Smooth muscle cell (in vitro differentiated cells): ENCODE results near the gene B3GNT7. TPM values are rescaled to one million over a fixed set of nuclear protein-coding genes. Genes with fewer than 3 reads are reported as not detected.

Source experiments
- DNase-seq: peaks from one replicate; lab custom pipeline; 2025; ENCODE audit not compliant: unreplicated experiment; lab: John Stamatoyannopoulos, UW
- H2AFZ ChIP-seq: fragments of 200-600 bp; sonication (generic); 2 replicates; pipeline ENCODE4 v1.6.0; 2016; ENCODE audit warnings: antibody characterized with exemption, low read depth, mild to moderate bottlenecking
- H3F3A ChIP-seq: fragments of 200-600 bp; sonication (generic); 2 replicates; pipeline ENCODE4 v1.6.0; 2017; ENCODE audit warnings: antibody characterized with exemption, low read depth
- H3K27ac ChIP-seq: fragments of 200-600 bp; sonication (generic); 2 replicates; pipeline ENCODE4 v1.5.1; 2016; ENCODE audit warnings: low read depth, mild to moderate bottlenecking
- H3K27me3 ChIP-seq: fragments of 200-600 bp; sonication (generic); 2 replicates; pipeline ENCODE4 v1.6.1; 2016; ENCODE audit warnings: low read depth, mild to moderate bottlenecking
- H3K36me3 ChIP-seq: fragments of 200-600 bp; sonication (generic); 2 replicates; pipeline ENCODE4 v1.5.1; 2016; ENCODE audit warnings: low read depth
- H3K4me1 ChIP-seq: fragments of 200-600 bp; sonication (generic); 2 replicates; pipeline ENCODE4 v1.5.1; 2016; ENCODE audit warnings: low read depth
- H3K4me2 ChIP-seq: fragments of 200-600 bp; sonication (generic); 2 replicates; pipeline ENCODE4 v1.6.0; 2016; ENCODE audit warnings: mild to moderate bottlenecking
- H3K4me3 ChIP-seq: fragments of 200-600 bp; sonication (generic); 2 replicates; pipeline ENCODE4 v1.5.1; 2016; ENCODE audit warnings: mild to moderate bottlenecking
- H3K79me2 ChIP-seq: fragments of 200-600 bp; sonication (generic); 2 replicates; pipeline ENCODE4 v1.6.0; 2016; ENCODE audit warnings: low read depth, mild to moderate bottlenecking
- H3K9ac ChIP-seq: fragments of 200-600 bp; sonication (generic); 2 replicates; pipeline ENCODE4 v1.6.0; 2016; ENCODE audit warnings: low read depth
- H3K9me3 ChIP-seq: fragments of 200-600 bp; sonication (generic); replicated peaks from 2 replicates; pipeline ENCODE4 v1.5.1; 2016; ENCODE audit warnings: low read depth
- H4K20me1 ChIP-seq: fragments of 200-600 bp; sonication (generic); 2 replicates; pipeline ENCODE4 v1.6.0; 2016; ENCODE audit warnings: low read depth
- WGBS: methylation state at CpG from one replicate; pipeline ENCODE4 v1.1.7; 2016; ENCODE audit warnings: low lambda C conversion rate; 5-methylcytosine and 5-hydroxymethylcytosine counted together
- polyA plus RNA-seq: library from polyadenylated mRNA; unstranded; fragments of >200 nt; fragmentation: Nextera tagmentation; extraction: Ambion mirVana; gene quantifications from 2 replicates; pipeline ENCODE4 v1.2.1, GENCODE V29; 2016
- total RNA-seq: library from RNA; depleted of rRNA; stranded (reverse); fragments of >200 nt; gene quantifications from 2 replicates; pipeline ENCODE4 v1.2.3, GENCODE V29; 2014
- TF ChIP-seq, protein P1 (sequence below): fragments of 200-600 bp; sonication (generic); IDR thresholded peaks from 2 replicates; pipeline ENCODE4 v1.5.1; 2017; ENCODE audit warnings: borderline replicate concordance, mild to moderate bottlenecking, antibody characterized with exemption; ENCODE audit not compliant: insufficient read depth, poor library complexity, severe bottlenecking

Gene B3GNT7
- total and polyA plus RNA-seq, 2 experiments from 2014 or later = 0.62 to 0.85 TPM

DNA sequence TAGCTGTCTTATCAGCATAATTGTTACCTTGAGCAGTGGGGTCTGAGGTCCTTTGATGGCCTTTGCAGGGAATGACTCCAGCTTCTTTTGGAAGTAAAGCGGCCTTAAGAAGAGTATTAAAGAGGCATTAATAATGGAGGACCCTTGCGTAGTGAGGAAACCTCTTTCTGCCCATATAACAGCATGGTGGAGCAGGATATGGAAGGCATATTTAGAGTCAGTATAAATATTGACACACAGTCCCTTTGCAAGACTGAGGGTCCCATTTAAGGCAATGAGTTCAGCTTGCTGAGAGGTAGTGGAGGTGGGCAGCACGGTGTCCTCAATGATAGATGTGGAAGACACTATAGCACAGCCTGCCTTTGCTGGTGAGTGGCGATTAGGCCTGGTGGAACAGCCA is 36.1 kb downstream of the B3GNT7 start:
- WGBS = 91% methylated on average over 4 of the region's 4 CpGs
- no peaks in the 10 kb centered on the region for H3K36me3 ChIP-seq
- TF ChIP-seq, protein P1, sequence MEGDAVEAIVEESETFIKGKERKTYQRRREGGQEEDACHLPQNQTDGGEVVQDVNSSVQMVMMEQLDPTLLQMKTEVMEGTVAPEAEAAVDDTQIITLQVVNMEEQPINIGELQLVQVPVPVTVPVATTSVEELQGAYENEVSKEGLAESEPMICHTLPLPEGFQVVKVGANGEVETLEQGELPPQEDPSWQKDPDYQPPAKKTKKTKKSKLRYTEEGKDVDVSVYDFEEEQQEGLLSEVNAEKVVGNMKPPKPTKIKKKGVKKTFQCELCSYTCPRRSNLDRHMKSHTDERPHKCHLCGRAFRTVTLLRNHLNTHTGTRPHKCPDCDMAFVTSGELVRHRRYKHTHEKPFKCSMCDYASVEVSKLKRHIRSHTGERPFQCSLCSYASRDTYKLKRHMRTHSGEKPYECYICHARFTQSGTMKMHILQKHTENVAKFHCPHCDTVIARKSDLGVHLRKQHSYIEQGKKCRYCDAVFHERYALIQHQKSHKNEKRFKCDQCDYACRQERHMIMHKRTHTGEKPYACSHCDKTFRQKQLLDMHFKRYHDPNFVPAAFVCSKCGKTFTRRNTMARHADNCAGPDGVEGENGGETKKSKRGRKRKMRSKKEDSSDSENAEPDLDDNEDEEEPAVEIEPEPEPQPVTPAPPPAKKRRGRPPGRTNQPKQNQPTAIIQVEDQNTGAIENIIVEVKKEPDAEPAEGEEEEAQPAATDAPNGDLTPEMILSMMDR = no peak

DNA sequence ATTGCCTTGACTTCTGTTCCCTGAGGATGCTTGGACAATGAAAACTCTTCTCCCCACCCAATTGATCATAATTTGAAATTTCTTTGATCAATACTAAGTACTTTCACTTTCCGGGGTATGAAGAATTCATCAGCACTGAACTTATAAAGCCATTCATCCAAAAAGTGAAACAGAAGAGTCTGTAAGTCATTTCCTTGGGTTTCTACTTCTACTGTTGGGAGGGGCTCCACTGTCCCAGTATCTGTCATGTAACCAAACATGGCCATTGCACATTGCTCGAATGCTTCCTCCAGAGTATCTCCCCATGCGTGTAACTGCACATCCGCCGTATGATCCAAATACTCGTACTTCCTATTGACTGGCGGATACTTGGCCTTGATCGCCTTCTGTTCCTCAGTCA is 38.5 kb downstream of the B3GNT7 start:
- DNase-seq = no peak
- Histone ChIP-seq H2AFZ (no peak overlapping the region), H3K4me2 (no peak overlapping the region), H3K4me1 (no peaks in the 10 kb centered on the region), H3K36me3 (no peaks in the 10 kb centered on the region), H3K27me3 (no peaks in the 10 kb centered on the region), H3K9ac (no peak overlapping the region), H3K4me3 (no peak overlapping the region), H4K20me1 (no peaks in the 10 kb centered on the region), H3F3A (no peaks in the 10 kb centered on the region), H3K9me3 (no peaks in the 10 kb centered on the region), H3K27ac (no peak overlapping the region), H3K79me2 (no peaks in the 10 kb centered on the region)
- WGBS = 96% methylated on average over 8 of the region's 8 CpGs
- TF ChIP-seq, protein P1 = no peak

More for the DNA sequence above, 36.1 kb downstream of the B3GNT7 start:
- no peak overlapping the region for H3K4me2 ChIP-seq
- no peak overlapping the region for H2AFZ ChIP-seq
- no peaks in the 10 kb centered on the region for H3K79me2 ChIP-seq
- no peak overlapping the region for H3K9ac ChIP-seq
- H3K4me3 ChIP-seq = no peak overlapping the region
- DNase-seq = no peak
- no peaks in the 10 kb centered on the region for H3K4me1 ChIP-seq
- no peaks in the 10 kb centered on the region for H3F3A ChIP-seq
- H3K27me3 ChIP-seq = no peaks in the 10 kb centered on the region
- H3K9me3 ChIP-seq = no peaks in the 10 kb centered on the region
- no peak overlapping the region for H3K27ac ChIP-seq
- H4K20me1 ChIP-seq = no peaks in the 10 kb centered on the region

DNA sequence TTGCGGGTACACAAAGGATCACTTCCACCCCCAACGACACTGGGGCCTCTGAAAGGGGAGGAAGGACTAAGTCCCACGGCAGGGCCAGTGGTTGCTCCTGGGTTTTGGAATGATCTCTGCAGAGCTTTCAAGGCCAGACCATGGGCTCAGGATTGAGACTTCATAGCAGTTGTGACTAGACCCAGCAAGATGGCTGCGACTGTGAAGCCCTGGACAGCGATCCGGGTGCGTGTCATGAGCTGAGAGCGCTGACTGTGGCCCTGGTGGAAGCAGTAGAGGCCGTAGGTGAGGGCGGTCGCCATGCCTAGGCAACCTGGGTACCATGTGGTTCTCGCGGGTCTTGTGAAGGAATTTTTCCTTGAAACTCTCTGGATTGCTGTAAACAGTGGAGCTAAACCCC is 41.4 kb downstream of the B3GNT7 start:
- H3K9ac ChIP-seq = no peak overlapping the region
- H3K79me2 ChIP-seq = no peaks in the 10 kb centered on the region
- TF ChIP-seq, protein P1 = no peak
- DNase-seq = no peak
- no peaks in the 10 kb centered on the region for H3K36me3 ChIP-seq
- WGBS = 97% methylated on average over 13 of the region's 13 CpGs
- no peak overlapping the region for H2AFZ ChIP-seq
- no peaks in the 10 kb centered on the region for H3K27me3 ChIP-seq
- no peak overlapping the region for H3K4me3 ChIP-seq
- no peaks in the 10 kb centered on the region for H3K9me3 ChIP-seq
- no peaks in the 10 kb centered on the region for H3F3A ChIP-seq
- no peak overlapping the region for H3K27ac ChIP-seq
- no peak overlapping the region for H3K4me2 ChIP-seq
- no peaks in the 10 kb centered on the region for H4K20me1 ChIP-seq
- H3K4me1 ChIP-seq = no peaks in the 10 kb centered on the region

DNA sequence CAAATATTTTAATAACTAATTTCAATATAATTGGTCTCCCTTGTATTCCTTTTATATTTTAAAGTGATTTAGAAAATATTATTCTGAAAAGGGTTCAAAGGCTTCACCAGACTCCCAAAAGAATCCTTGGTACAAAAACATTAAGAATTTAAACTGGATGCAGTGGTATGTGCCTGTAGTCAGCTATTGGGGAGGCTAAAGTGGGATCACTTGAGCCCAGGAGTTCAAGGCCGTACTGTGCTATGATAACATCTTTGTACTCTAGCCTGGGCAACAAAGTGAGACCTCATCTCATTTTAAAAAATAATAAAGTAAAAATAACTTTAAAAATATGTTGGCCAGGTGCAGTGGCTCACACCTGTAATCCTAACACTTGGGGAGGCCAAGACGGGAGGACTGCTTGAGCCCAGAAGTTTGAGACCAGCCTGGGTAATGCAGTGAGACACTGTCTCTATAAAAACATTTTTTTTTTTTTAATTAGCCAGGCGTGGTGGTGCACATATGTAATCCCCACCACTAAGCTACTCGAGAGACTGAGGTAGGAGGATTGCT is 54.1 kb downstream of the B3GNT7 start:
- Histone ChIP-seq H3K4me3 (no peak overlapping the region), H2AFZ (no peak overlapping the region), H3K9me3 (no peaks in the 10 kb centered on the region), H3K36me3 (no peaks in the 10 kb centered on the region), H3K27ac (no peak overlapping the region), H3K27me3 (no peaks in the 10 kb centered on the region), H3F3A (peaks cover 15% of the 10 kb centered on the region), H4K20me1 (peaks cover 4% of the 10 kb centered on the region), H3K4me2 (no peak overlapping the region), H3K4me1 (no peaks in the 10 kb centered on the region), H3K79me2 (no peaks in the 10 kb centered on the region), H3K9ac (no peak overlapping the region)
- no peak for DNase-seq
- TF ChIP-seq, protein P1 = no peak
- WGBS = 92% methylated on average over 4 of the region's 4 CpGs
